Neural progenitor cell (in vitro differentiated cells): Measurements from ENCODE around the gene ATP5F1C.

Experiments
- CTCF ChIP-seq: fragments of 200-600 bp; sonication (generic); IDR thresholded peaks from 2 replicates; pipeline ENCODE4 v1.5.1; 2017; ENCODE audit warnings: antibody characterized with exemption, mild to moderate bottlenecking
- EZH2phosphoT487 ChIP-seq: fragments of 200-600 bp; sonication (generic); IDR thresholded peaks from 2 replicates; pipeline ENCODE4 v1.6.1; 2017; ENCODE audit warnings: antibody characterized with exemption

DNA sequence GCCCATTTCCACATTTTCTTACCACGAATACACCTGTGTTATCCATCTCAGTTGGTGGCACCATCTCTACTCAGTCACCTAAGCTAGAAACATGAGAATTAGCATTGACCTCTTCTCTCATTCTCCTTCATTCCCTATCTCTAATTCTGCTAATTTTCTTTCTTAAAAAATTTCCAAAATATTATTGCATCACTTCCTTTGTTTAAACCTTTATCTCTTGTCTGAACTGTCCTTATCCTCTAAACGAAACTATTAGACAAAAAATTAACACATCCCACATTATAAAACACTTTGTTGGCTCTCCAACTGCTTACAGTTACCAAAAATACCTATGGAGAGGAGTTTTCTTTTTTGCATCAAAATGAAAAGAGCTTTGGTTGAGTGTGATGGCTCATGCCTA is 48.6 kb downstream of the ATP5F1C start:
- TF ChIP-seq CTCF = no peak
- no peak for TF ChIP-seq EZH2phosphoT487
